NAMALWA (cell line): Measurements from ENCODE around the gene GPATCH1.
"Not testable (repeated sequence)": the region's sequence is repeated elsewhere in the genome, so short reads cannot be mapped to it uniquely, and the experiment has no call there.

Source experiments
- DNase-seq: peaks from one replicate; pipeline ENCODE4 v3.0.0-alpha.2; 2015; ENCODE audit warnings: low spot score

GPATCH1 gene

GRCh38 chr19:33159893-33160292, 78.9 kb downstream of the GPATCH1 start:
- no peak for DNase-seq

- no peak for DNase-seq
Measured at GRCh38 chr19:33161201-33161600, 80.2 kb downstream of the GPATCH1 start.

- DNase-seq = no peak
Measured at GRCh38 chr19:33163481-33163880, 82.5 kb downstream of the GPATCH1 start.

- not testable (repeated sequence) for DNase-seq
Measured at GRCh38 chr19:33166037-33166436, 85.1 kb downstream of the GPATCH1 start.

GRCh38 chr19:33167438-33167837, 86.5 kb downstream of the GPATCH1 start:
- DNase-seq = no peak

- no peak for DNase-seq
Measured at GRCh38 chr19:33168528-33168927, 87.5 kb downstream of the GPATCH1 start.

- no peak for DNase-seq
Measured at GRCh38 chr19:33171222-33171795, 90.3 kb downstream of the GPATCH1 start.

GRCh38 chr19:33171916-33172359, 91.0 kb downstream of the GPATCH1 start:
- no peak for DNase-seq

- DNase-seq = no peak
Measured at GRCh38 chr19:33174186-33174585, 93.2 kb downstream of the GPATCH1 start.

- DNase-seq = no peak
Measured at GRCh38 chr19:33175156-33175782, 94.3 kb downstream of the GPATCH1 start.

- no peak for DNase-seq
Measured at GRCh38 chr19:33175886-33176669, 95.1 kb downstream of the GPATCH1 start.

- peak; percentile 99 for DNase-seq
Measured at GRCh38 chr19:33176670-33177416, 95.9 kb downstream of the GPATCH1 start.

- DNase-seq = peak; percentile 80
Measured at GRCh38 chr19:33177417-33177979, 96.5 kb downstream of the GPATCH1 start.
